ENCODE measurements around the gene MNX1.

Gene MNX1

GRCh38 chr7:156975620-156976019 lies 34.8 kb downstream of the MNX1 start:
- no peaks in the 10 kb centered on the region for H3K27me3 ChIP-seq (ENCODE audit: control insufficient read depth, low read length)
- H3K4me3 ChIP-seq (ENCODE audit: low read length) = no peak overlapping the region
- H3K9me3 ChIP-seq (ENCODE audit: control insufficient read depth, insufficient read depth, low read length) = no peaks in the 10 kb centered on the region
- H4K20me1 ChIP-seq (ENCODE audit: control insufficient read depth, insufficient read depth, low read depth, low read length) = 0 out of 2 replicates have a peak, but pooled peaks cover 4% of the 10 kb centered on the region
- peaks cover 16% of the 10 kb centered on the region for H3K36me3 ChIP-seq (ENCODE audit: control insufficient read depth, low read length)
- H3K79me2 ChIP-seq (ENCODE audit: control insufficient read depth, low read length) = no peaks in the 10 kb centered on the region
- TF ChIP-seq CTCF (IDR thresholded peaks at IDR 0.05; ENCODE audit: low read depth, low read length, poor library complexity, severe bottlenecking) (no peak), EZH2phosphoT487 (IDR thresholded peaks at IDR 0.05; ENCODE audit: borderline replicate concordance, low read length) (no peak)
- H3K27ac ChIP-seq (ENCODE audit: low read depth, low read length) = no peak overlapping the region
- H3K9me2 ChIP-seq (replicated peaks; ENCODE audit: control insufficient read depth, low read length) = no peaks in the 10 kb centered on the region
- H3K4me2 ChIP-seq (ENCODE audit: low read length) = no peak overlapping the region
- H3F3A ChIP-seq (ENCODE audit: control insufficient read depth, insufficient read depth) = peaks cover 8% of the 10 kb centered on the region; the same call in 1 of the 2 replicates
- no peaks in the 10 kb centered on the region for H3K4me1 ChIP-seq (ENCODE audit: control insufficient read depth, low read length)

- Histone ChIP-seq H3K27me3 (ENCODE audit: control insufficient read depth, low read length) (no peaks in the 10 kb centered on the region), H3K4me1 (ENCODE audit: control insufficient read depth, low read length) (no peaks in the 10 kb centered on the region), H3F3A (ENCODE audit: control insufficient read depth, insufficient read depth) (peaks cover 18% of the 10 kb centered on the region), H3K36me3 (ENCODE audit: control insufficient read depth, low read length) (peaks cover 70% of the 10 kb centered on the region), H4K20me1 (ENCODE audit: control insufficient read depth, insufficient read depth, low read depth, low read length) (0 out of 2 replicates have a peak, but pooled peaks cover 6% of the 10 kb centered on the region), H3K9me3 (ENCODE audit: control insufficient read depth, insufficient read depth, low read length) (no peaks in the 10 kb centered on the region), H3K4me2 (ENCODE audit: low read length) (no peak overlapping the region), H3K79me2 (ENCODE audit: control insufficient read depth, low read length) (no peaks in the 10 kb centered on the region), H3K27ac (ENCODE audit: low read depth, low read length) (no peak overlapping the region), H3K4me3 (ENCODE audit: low read length) (no peak overlapping the region), H3K9me2 (replicated peaks; ENCODE audit: control insufficient read depth, low read length) (no peaks in the 10 kb centered on the region)
- TF ChIP-seq CTCF (IDR thresholded peaks at IDR 0.05; ENCODE audit: low read depth, low read length, poor library complexity, severe bottlenecking) (peak; percentile 48), EZH2phosphoT487 (IDR thresholded peaks at IDR 0.05; ENCODE audit: borderline replicate concordance, low read length) (no peak)
These were observed 40.5 kb downstream of the MNX1 start for GRCh38 chr7:156969972-156970420.

- Histone ChIP-seq H3K4me1 (ENCODE audit: control insufficient read depth, low read length) (no peaks in the 10 kb centered on the region), H3K9me3 (ENCODE audit: control insufficient read depth, insufficient read depth, low read length) (no peaks in the 10 kb centered on the region), H3K27me3 (ENCODE audit: control insufficient read depth, low read length) (no peaks in the 10 kb centered on the region), H3K27ac (ENCODE audit: low read depth, low read length) (no peak overlapping the region), H3K9me2 (replicated peaks; ENCODE audit: control insufficient read depth, low read length) (no peaks in the 10 kb centered on the region), H3K4me2 (ENCODE audit: low read length) (no peak overlapping the region), H3F3A (ENCODE audit: control insufficient read depth, insufficient read depth) (peaks cover 18% of the 10 kb centered on the region), H3K36me3 (ENCODE audit: control insufficient read depth, low read length) (peaks cover 89% of the 10 kb centered on the region), H4K20me1 (ENCODE audit: control insufficient read depth, insufficient read depth, low read depth, low read length) (0 out of 2 replicates have a peak, but pooled peaks cover 6% of the 10 kb centered on the region), H3K79me2 (ENCODE audit: control insufficient read depth, low read length) (peaks cover 4% of the 10 kb centered on the region; the same call in 1 of the 2 replicates), H3K4me3 (ENCODE audit: low read length) (no peak overlapping the region)
- TF ChIP-seq EZH2phosphoT487 (IDR thresholded peaks at IDR 0.05; ENCODE audit: borderline replicate concordance, low read length) (no peak), CTCF (IDR thresholded peaks at IDR 0.05; ENCODE audit: low read depth, low read length, poor library complexity, severe bottlenecking) (no peak)
These were observed 42.3 kb downstream of the MNX1 start for GRCh38 chr7:156968183-156968582.
